Measurements from ENCODE around the gene TRMT5.

- TF ChIP-seq CTCF (IDR thresholded peaks at IDR 0.05), result no peak
- TF ChIP-seq EZH2 (IDR thresholded peaks at IDR 0.05; ENCODE audit: borderline replicate concordance, insufficient read depth, low read depth, low read length, poor library complexity, severe bottlenecking), result no peak
Measured at GRCh38 chr14:60963761-60964160, 17.1 kb downstream of the TRMT5 start.

Data from B cell (primary cell).